GM12878 (cell line): ENCODE results near the gene S1PR1. TPM values are rescaled to one million over a fixed set of nuclear protein-coding genes. Genes with fewer than 3 reads are reported as not detected.

Source experiments
- ATAC-seq: fragments of 200-7000 bp; cut with Tn5 transposase; 3 replicates; pipeline ENCODE4 v1.9.1; 2020; ENCODE audit warnings: mild to moderate bottlenecking, moderate library complexity
- BruUV-seq: library from RNA; stranded (reverse); fragments of 400-500 nt; replicated peaks from 2 replicates; lab custom pipeline; 2021; lab: Mats Ljungman, UMichigan
- CTCF ChIA-PET: fragments of 300-600 bp; sonication (Branson Sonifier 250); formaldehyde crosslinking; extraction: SDS; loops from one replicate; lab custom pipeline; 2021; ENCODE audit warnings: inconsistent platforms; lab: Yijun Ruan, JAX
- POLR2A ChIA-PET: fragments of 350-600 bp; formaldehyde crosslinking; extraction: SDS; loops from one replicate; lab custom pipeline; 2021; ENCODE audit warnings: inconsistent platforms; lab: Charles Lee
- RAD21 ChIA-PET: fragments of 300-600 bp; sonication (Branson Sonifier 250); formaldehyde crosslinking; loops from one replicate; lab custom pipeline; 2023; ENCODE audit warnings: antibody characterized with exemption; ENCODE audit not compliant: unreplicated experiment; lab: Charles Lee
- SMC1A ChIA-PET: fragments of 300-600 bp; sonication (Branson Sonifier 250); formaldehyde crosslinking; loops from one replicate; lab custom pipeline; 2023; ENCODE audit not compliant: unreplicated experiment, uncharacterized antibody; lab: Charles Lee
- DNase-seq: peaks from one replicate; pipeline ENCODE4 v3.0.0-alpha.2; 2011; ENCODE audit warnings: low read depth, low spot score
- FAIRE-seq: peaks from 3 replicates; lab custom pipeline; 2011; peaks lifted over from hg19 to GRCh38; lab: Jason Lieb, UNC
- H2AFZ ChIP-seq: 2 replicates; pipeline ENCODE4 v1.6.0; 2011; ENCODE audit warnings: low read depth, low read length, control low read depth; ENCODE audit not compliant: control insufficient read depth
- H3K27ac ChIP-seq: 2 replicates; pipeline ENCODE4 v1.5.1; 2011; ENCODE audit warnings: control low read depth; ENCODE audit not compliant: control insufficient read depth, insufficient read depth
- H3K27me3 ChIP-seq, 2 experiments: replicated peaks in 1 of 2; 2 replicates each; pipeline versions ENCODE4 v1.6.0 to v1.6.1; 2011; ENCODE audit warnings: low read length in 1 of 2; ENCODE audit not compliant: control insufficient read depth in 2 of 2, insufficient read depth in 2 of 2
- H3K36me3 ChIP-seq, 2 experiments: 2 replicates each; pipeline ENCODE4 v1.5.1; 2011; ENCODE audit warnings: low read length in 1 of 2; ENCODE audit not compliant: control insufficient read depth in 2 of 2, insufficient read depth in 2 of 2
- H3K4me1 ChIP-seq: 2 replicates; pipeline ENCODE4 v1.6.1; 2011; ENCODE audit warnings: mild to moderate bottlenecking, low read length, moderate library complexity, mixed read lengths; ENCODE audit not compliant: control insufficient read depth, insufficient read depth
- H3K4me2 ChIP-seq: 2 replicates; pipeline ENCODE4 v1.6.0; 2011; ENCODE audit warnings: control low read depth; ENCODE audit not compliant: control insufficient read depth, insufficient read depth
- H3K4me3 ChIP-seq: fragments of 200-600 bp; sonication (generic); 2 replicates; pipeline ENCODE4 v1.5.1; 2016
- H3K79me2 ChIP-seq: 2 replicates; pipeline ENCODE4 v1.6.0; 2011; ENCODE audit warnings: low read length; ENCODE audit not compliant: control insufficient read depth, insufficient read depth
- H3K9ac ChIP-seq: 2 replicates; pipeline ENCODE4 v1.8.0; 2011; ENCODE audit warnings: low read length, control low read depth, mixed read lengths; ENCODE audit not compliant: control insufficient read depth, insufficient read depth
- H3K9me3 ChIP-seq: replicated peaks from 3 replicates; pipeline ENCODE4 v1.5.1; 2011; ENCODE audit warnings: mild to moderate bottlenecking, low read length; ENCODE audit not compliant: control insufficient read depth, insufficient read depth
- H4K20me1 ChIP-seq: 2 replicates; pipeline ENCODE4 v1.6.0; 2011; ENCODE audit not compliant: control insufficient read depth, insufficient read depth
- BACH1 ChIP-seq: fragments of 450-650 bp; IDR thresholded peaks from 2 replicates; pipeline ENCODE4 v1.6.1; 2017; ENCODE audit warnings: mild to moderate bottlenecking, borderline replicate concordance
- E2F8 ChIP-seq: fragments of 450-650 bp; IDR thresholded peaks from 2 replicates; pipeline ENCODE4 v1.6.1; 2018; ENCODE audit warnings: mild to moderate bottlenecking, low read depth, moderate library complexity; ENCODE audit not compliant: partially characterized antibody
- FOXM1 ChIP-seq: IDR thresholded peaks from 2 replicates; pipeline ENCODE4 v1.6.1; 2012; ENCODE audit warnings: low read depth, mild to moderate bottlenecking, inconsistent platforms, low read length, moderate library complexity
- LARP7 ChIP-seq: fragments of 450-650 bp; IDR thresholded peaks from 2 replicates; pipeline ENCODE4 v1.6.1; 2017; ENCODE audit warnings: mild to moderate bottlenecking
- MTA2 ChIP-seq: fragments of 450-650 bp; IDR thresholded peaks from 2 replicates; pipeline ENCODE4 v1.6.1; 2016; ENCODE audit warnings: low read depth, mild to moderate bottlenecking, moderate library complexity
- NFIC ChIP-seq: IDR thresholded peaks from 2 replicates; pipeline ENCODE4 v1.6.1; 2012; ENCODE audit warnings: low read depth, mild to moderate bottlenecking, inconsistent platforms, low read length, moderate library complexity
- NR2C1 ChIP-seq: fragments of 450-650 bp; IDR thresholded peaks from 2 replicates; pipeline ENCODE4 v1.6.1; 2017; ENCODE audit warnings: antibody characterized with exemption, mild to moderate bottlenecking, moderate library complexity
- PBX3 ChIP-seq: IDR thresholded peaks from 2 replicates; pipeline ENCODE4 v1.6.1; 2011; ENCODE audit warnings: mild to moderate bottlenecking, low read depth, low read length, moderate library complexity; ENCODE audit not compliant: insufficient replicate concordance
- RELB ChIP-seq: fragments of 450-650 bp; IDR thresholded peaks from 2 replicates; pipeline ENCODE4 v1.6.1; 2017; ENCODE audit warnings: low read depth, mild to moderate bottlenecking, moderate library complexity
- USF1 ChIP-seq: IDR thresholded peaks from 2 replicates; pipeline ENCODE4 v1.6.1; 2011; ENCODE audit warnings: borderline replicate concordance, low read depth, mild to moderate bottlenecking, moderate library complexity, mixed read lengths, low read length; ENCODE audit not compliant: insufficient read depth; ENCODE audit errors: extremely low read length
- YY1 ChIP-seq: IDR thresholded peaks from 2 replicates; pipeline ENCODE4 v1.6.1; 2011; ENCODE audit warnings: low read depth, mild to moderate bottlenecking, low read length
- in situ Hi-C: fragments of 300-500 bp; cut with MboI; formaldehyde crosslinking; loops from 9 replicates; pipeline ENCODE4 v1.14.3; 2018; ENCODE audit warnings: mixed read lengths
- intact Hi-C: fragments of 100-400 bp; cut with micrococcal nuclease; formaldehyde crosslinking; loops from one replicate; pipeline ENCODE4 v1.14.2; 2022; ENCODE audit not compliant: unreplicated experiment
- polyA plus RNA-seq, 11 experiments: library from polyadenylated mRNA; depleted of rRNA in 4 of 11; unstranded in 6 of 11; stranded (reverse) in 5 of 11; fragments of >200 nt; fragmentation: Nextera tagmentation in 4 of 11; fragmentation: Illumina TruSeq in 1 of 11; extraction: Ambion mirVana in 4 of 11; extraction: Trizol in 1 of 11; gene quantifications; 1 replicate in 1 of 11; 2 replicates in 10 of 11; pipeline versions ENCODE4 v1.2.1 to v1.2.3, GENCODE V29; 2011 to 2016; ENCODE audit warnings: inconsistent platforms in 2 of 11, missing spikeins in 2 of 11, low read depth in 1 of 11
- total RNA-seq, 4 experiments: library from RNA; depleted of rRNA in 3 of 4; stranded (reverse); fragments of >200 nt in 3 of 4; fragmentation: Illumina TruSeq in 1 of 4; extraction: Trizol in 1 of 4; gene quantifications; 2 replicates each; pipeline versions ENCODE4 v1.2.1 to v1.2.3, GENCODE V29; 2013 to 2021

S1PR1 gene
- total and polyA plus RNA-seq, 10 of the 15 experiments (the other 5 are each of a cell fraction or from before 2014, with no cell fraction given), result 3.8 to 59.4 (median 30.7) TPM

GRCh38 chr1:101241485-101242225 is 4.8 kb downstream of the S1PR1 start:
- POLR2A ChIA-PET, result no interaction called here
- no peak for TF ChIP-seq BACH1
- peak; percentile 66 for TF ChIP-seq MTA2
- TF ChIP-seq RELB, result peak; percentile 62; the same call in 1 of the 2 replicates
- peak; percentile 66 for TF ChIP-seq NFIC
- TF ChIP-seq E2F8, result no peak
- TF ChIP-seq LARP7, result no peak
- no peak for TF ChIP-seq PBX3
- TF ChIP-seq YY1, result no peak
- TF ChIP-seq FOXM1, result no peak
- TF ChIP-seq USF1, result no peak
- TF ChIP-seq NR2C1, result no peak

More at GRCh38 chr1:101241485-101242225, 4.8 kb downstream of the S1PR1 start:
- Histone ChIP-seq H3K79me2 (peaks cover 53% of the 10 kb centered on the region), H3K27me3 (no peaks in the 10 kb centered on the region), H4K20me1 (peaks cover 5% of the 10 kb centered on the region; the same call in 1 of the 2 replicates), H2AFZ (no peak overlapping the region), H3K4me1 (peaks cover 40% of the 10 kb centered on the region), H3K4me2 (no peak overlapping the region; the same call in 1 of the 2 replicates), H3K9ac (no peak overlapping the region), H3K4me3 (peak overlapping the region; percentile 9; the same call in 1 of the 2 replicates), H3K27ac (no peak overlapping the region), H3K36me3 (peaks cover 6 to 22% of the 10 kb centered on the region in 2 experiments), H3K9me3 (no peaks in the 10 kb centered on the region)
- in situ Hi-C loops, result no loop called here
- intact Hi-C loops, result loop anchor here (2.0 kb wide), 1 partner anchor 47 kb away; no protein-coding TSS in a partner anchor
- SMC1A ChIA-PET, result interaction anchor here (1.0 to 4.7 kb wide), 9 partner anchors 9 to 283 kb away, joined by 3 to 49 read pairs (median 4); no protein-coding TSS in a partner anchor
- RAD21 ChIA-PET, result interaction anchor here (1.7 to 5.1 kb wide), 2 partner anchors 48 to 116 kb away, joined by 5 to 46 read pairs; no protein-coding TSS in a partner anchor
- ATAC-seq, result peak; percentile 18
- TSS peak; percentile 7 for BruUV-seq
- no peak for FAIRE-seq
- no peak for DNase-seq
- CTCF ChIA-PET, result interaction anchor here (0.6 to 5.7 kb wide), 8 partner anchors 10 to 267 kb away, joined by 3 to 86 read pairs (median 4); no protein-coding TSS in a partner anchor
